HG03469 (cell line): ENCODE results near the gene CAMK1G.
A peak's percentile ranks its signal among the peaks of the same experiment; 100 is the strongest.

Experiments
- ATAC-seq: cut with Tn5 transposase; IDR thresholded peaks from one replicate; pipeline ENCODE4 v1.9.1; 2021; ENCODE audit warnings: mild to moderate bottlenecking, moderate library complexity, moderate number of reproducible peaks; ENCODE audit not compliant: unreplicated experiment

CAMK1G gene

DNA sequence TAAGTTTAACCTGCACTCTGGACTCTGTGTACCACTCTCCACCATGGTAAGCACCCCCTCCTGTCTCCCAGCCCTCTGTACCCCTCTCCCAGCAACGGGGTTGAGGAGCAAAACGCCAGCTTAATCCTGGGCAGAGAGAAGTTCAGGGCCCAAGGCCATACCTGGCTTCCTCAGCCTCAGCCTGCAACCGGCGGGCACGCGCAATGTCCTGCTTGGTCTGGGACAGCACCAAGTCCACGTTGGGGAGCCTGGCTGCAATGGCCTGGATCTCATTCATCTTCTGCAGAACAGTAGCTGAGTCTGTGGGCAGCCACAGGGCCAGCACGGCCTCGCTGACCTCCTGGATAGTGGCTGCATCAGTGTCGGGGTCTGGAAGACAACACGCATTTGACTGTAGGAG, 34.8 kb downstream of the CAMK1G start:
- no peak for ATAC-seq

DNA sequence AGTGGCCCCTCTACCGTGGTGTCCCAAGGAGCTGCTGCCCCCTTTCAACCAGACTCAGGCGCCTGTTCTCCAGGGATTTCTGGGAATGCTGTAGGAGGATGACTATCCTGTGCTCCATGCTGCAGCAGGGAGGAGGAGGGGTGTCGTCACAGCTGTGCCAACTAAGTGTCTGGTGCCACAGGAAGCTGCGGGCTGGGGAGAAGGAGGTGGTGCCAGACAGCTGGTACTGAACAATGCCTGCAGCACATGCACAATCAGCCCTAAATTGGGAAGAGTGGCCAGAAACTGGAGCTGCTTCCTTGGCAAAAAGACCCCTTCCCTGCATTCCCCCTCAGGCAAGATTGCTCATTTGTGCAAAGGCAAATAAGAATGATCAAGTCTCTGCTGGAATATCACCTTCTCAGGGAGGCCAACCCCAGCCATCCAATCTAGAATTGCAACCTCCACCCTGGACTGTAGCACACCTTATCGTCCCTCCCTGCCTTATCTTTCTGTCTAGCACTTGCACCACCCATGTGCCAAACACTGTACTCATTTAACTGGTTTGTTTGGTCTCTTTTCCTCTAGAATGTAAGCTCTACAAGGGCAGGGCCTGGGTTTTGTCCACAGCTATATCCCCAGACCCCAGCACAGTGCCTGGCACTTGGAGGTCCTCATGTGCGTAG, 35.4 kb downstream of the CAMK1G start:
- ATAC-seq: no peak

DNA sequence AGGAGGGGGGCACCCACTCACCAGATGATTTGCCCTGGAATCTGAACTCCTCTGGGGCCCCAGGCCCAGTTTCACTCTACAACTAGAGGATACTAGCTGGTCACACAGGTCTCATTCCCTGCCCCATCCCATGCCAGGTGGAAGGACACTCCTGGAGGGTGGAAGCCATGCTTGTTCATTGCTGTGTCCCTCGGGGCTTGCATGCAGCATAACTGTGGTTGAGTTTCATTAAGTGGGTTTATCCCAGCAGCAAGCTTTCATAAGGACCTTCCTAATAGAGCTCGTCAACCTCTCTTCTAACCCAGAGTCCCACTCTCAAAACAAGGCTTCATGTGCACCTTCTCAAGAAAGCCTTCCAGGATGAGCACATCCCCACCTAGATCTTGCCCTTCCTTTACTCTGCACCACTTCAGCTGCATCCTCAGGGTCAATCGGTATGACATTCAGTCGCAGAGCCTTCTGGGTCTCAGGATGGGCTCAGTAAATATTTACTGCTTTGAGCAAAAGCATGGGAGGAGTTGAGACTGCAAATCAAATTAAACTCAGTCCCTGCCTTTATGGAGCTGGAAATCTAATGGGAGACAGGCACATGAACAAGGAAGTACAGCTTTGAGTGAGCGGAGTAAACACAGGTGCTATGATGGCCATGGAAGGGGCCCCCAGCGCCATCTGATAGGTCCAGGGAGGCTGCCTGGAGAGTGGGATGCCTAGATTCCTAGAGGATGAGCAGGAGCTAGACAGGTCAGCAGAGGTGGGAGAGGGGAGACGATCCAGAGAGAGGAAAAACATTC, 36.4 kb downstream of the CAMK1G start:
- no peak for ATAC-seq

DNA sequence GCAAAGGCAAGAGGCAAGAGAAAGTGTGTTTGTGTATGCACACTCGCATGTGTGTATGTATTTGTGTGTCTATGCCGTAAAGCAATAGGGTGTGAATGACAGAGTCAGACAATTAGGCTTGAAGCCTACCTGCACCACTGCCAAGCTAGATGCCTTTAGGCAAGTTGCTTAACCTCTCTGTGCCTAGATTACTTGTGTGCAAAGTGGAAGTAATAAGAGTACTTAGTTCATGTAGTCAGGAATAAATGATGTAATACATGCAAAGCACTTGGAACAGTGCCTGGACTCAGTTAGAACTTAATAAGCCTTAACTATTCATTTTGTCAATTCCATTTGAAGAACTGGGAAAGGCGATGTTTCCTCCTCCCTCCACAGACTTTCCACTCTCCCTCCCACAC, 37.0 kb downstream of the CAMK1G start:
- ATAC-seq: no peak

DNA sequence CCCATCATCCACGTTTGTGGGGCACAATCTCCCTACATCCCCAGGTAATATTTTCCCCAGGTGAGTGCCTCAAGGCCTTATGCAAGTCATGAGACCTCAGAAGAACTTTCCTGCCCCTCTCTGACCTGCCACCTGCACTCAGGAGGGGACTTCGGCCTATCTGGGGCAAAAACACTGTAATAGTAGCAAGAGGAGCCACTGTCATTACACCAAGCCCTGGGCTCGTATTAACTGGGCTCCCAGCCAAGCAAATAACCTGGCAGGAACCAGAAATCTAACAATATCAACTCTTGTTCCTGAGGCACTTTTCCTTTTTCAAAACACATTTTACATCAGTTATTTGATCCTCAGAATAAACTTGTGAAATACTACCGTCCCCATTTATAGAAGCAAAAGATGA, 37.8 kb downstream of the CAMK1G start:
- no peak for ATAC-seq

DNA sequence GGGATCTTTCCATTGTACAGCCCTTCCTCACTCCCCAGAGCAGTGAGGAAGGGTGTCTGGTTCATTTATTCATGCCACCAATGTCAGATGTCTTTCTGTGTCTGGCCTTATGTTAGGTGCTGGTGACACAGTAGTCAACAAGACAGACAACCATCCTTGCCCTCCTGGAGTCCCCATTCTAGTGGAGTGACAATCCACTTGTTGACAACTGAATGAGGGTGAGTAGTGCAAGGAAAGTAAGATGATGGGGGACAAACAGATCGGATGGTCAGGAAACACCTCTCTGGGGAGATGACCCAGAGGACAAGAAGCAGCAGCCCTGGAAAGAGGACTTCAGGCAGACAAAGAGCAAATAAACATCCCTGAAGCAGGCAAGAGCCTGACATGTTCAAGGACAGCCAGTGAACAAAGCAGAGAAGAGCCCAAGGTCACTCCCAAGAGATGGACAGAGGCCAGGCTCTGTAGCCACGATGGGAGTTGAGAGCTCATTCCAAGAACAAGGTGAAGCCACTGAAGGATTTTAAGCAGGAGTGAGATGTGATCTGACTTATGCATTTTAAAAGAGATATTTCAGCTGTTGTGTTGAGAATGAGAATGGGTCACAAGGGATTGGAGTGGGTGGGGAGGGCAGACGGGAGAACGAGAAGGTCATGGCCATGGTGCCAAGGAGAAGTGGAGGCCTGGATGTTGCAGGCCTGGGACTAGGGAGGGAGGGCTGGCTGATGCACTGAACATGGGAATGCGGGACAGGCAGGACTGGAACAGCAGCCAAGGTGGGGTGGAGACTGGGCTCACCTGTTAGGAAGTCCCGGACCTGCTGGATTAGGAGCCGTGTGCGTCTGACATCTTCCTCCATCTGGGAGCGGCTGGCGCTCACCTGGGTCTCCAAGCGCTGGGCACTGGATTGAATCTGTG, 38.5 kb downstream of the CAMK1G start:
- no peak for ATAC-seq

DNA sequence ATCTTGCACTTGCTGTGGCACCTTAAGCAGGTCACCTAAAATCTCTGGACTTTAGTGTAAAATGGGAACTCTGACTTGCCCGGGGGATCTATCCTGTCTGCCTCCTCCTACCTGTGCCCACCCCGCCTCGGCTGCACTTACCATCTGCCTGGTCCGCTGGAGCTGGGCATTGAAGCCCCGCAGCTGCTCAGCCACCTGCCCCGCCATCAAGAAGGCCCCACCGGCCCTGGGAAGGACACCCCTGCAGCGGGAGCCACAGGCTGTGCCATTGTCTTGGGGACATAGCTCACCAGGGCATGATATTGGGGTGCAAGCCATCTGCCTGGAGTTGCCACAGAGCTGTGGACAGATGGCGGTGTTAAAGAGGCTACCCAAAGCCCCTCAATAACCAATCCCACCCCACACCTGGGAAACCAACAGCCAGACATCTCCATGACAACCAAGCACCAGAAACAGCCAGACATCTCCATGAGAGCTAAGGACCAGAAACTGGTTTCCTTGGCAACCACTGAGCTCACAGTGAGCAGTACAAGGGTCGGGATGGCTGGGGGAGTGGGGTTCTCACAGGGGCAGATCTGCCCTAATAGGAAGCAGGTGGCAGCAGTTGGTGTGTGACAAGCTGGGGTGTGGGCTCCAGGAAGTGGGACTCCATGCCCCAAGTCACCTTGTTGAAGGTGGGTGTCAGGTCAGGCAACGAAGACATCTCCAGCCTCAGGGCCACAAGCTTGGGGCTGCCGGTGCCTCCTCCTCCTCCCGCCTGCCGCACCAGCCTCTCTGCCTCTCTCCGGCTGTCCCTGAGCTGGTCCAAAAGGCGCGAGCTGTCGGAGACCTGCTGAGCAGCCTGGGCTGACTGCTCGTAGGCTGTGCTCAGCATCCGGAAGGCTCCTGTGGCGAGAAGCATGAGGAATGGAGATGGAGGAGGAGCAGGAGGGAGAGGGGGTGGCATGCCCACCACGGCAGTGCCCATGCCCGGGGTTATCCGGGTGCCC, 39.6 kb downstream of the CAMK1G start:
- ATAC-seq: no peak

DNA sequence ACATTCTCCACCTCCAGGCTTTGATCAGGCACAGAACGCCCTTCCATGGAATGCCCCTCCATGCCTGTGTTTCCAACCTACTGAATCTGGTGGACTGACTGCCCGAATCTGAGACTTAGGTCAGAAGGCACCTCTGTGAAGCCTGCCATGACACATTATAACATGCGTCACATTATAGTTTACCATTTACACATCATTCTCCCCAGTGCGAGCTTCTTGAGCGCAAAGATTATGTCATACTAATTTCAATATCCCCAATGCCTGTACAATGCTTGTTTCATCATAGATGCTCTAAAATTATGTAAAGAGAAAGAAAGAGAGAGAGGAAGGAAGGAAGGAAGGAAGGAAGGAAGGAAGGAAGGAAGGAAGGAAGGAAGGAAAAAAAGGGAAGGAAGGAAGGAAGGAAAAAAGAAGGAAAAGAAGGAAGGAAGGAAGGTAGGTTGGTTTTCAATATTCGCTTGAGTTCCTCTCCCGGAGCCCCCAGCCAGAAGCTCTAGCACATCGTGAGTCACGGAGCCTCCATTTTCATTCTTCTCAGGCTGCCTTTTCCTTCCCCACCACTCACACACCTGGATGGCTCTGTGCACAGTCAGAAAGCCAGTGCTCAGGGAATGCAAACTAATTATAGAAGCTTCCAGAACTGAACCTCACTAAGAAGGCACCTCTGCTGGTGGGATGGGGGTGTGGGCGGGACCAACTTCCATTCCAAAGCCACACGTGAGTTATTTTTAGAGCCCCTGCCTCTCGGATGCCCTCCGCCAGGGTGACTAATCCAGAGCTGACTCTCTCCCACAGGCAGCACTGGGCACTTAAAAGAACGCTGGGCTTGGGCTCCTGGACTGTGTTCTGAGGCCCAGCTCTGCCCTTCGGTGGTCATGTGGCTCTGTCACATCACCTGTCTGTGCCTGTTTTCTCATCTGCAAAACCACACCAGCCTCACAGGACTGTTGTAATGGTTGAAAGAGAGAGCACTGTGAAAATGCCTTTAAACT, 41.3 kb downstream of the CAMK1G start:
- ATAC-seq: no peak

DNA sequence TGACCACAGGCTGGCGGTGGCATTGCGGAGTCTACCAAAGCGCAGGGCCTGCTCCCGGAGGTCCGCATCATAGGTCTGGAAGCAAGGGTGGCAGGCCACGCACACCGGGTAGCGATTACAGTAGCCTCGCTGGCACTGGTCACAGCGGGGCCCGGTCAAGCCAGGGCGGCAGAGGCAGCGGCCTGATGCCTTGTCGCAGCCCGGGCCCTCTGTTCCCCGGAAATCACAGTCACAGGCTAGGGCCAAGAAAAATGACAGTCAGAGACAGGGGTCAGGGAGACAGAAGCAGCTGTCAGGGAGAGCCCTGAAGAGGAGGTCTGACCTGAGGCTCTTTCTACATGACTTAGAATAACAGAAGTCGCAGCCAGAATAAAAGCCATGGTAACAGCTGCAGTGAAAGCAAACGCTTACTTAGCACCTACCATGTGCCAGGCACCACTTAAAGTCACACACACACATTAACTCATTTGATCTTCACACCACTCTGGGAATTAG, 42.3 kb downstream of the CAMK1G start:
- ATAC-seq: no peak

DNA sequence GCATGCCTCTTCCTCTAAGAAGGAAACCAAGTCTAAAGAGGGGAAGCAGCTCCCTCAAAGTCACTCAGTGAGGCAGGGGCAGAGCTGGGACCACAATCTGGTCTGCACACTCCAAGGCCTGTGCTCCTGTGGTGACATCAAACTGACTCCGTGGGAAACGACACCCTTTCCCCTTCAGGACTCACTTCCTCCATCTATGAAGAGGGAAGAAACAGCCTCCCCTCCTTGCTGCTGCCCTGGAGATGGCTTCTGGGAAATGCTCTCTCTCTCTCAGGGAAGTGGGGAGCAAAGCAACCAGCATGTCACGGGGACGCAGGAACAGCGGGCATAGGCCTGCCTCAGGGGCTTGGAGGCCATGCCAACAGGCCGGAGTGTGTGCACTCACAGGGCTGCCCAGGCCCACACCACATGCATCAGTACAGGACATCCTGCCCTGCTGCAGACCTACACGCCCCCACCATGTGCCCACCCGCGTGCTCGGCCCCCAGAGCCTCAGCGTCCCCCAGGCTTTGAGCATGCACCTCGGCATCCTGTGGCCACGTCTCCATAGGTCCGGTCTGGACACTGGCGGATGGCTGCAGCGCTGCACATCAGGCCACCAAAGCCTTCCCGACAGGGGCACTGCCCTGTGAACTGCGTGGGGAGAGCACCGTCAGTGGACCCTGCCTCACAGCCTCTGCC, 43.0 kb downstream of the CAMK1G start:
- no peak for ATAC-seq

DNA sequence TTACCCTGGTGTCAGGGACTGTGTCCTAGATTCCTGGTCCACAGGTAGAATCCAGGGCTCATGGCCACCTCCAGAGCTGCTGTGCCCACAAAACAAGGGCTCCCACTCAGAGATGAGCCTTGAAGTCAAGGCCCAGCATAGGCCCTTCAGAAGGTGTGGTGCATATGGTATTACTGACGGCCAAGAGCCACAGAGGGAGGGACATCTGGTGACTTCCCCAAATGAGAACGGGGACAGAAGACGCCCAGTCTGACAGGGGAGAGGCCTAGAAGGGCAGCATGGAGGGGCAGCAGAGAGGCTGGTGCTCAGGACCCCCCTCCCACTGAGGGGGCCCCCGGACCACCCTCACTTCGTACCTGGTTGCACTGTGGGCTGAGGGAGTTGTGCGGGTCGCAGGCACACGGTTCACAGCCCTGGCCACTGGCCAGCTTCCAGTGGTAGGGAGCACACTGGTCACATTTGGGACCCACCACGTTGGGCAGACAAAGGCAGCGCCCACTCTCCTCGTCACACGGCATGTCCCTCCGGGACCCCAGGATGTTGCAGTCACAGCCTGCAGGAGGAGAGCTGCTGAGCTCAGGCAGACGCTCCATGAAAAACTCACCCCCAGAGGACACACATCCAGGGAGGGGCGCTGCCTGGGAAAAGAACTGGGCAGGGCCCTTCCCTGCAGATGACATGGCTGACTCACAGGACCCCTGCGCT, 43.7 kb downstream of the CAMK1G start:
- ATAC-seq: no peak

DNA sequence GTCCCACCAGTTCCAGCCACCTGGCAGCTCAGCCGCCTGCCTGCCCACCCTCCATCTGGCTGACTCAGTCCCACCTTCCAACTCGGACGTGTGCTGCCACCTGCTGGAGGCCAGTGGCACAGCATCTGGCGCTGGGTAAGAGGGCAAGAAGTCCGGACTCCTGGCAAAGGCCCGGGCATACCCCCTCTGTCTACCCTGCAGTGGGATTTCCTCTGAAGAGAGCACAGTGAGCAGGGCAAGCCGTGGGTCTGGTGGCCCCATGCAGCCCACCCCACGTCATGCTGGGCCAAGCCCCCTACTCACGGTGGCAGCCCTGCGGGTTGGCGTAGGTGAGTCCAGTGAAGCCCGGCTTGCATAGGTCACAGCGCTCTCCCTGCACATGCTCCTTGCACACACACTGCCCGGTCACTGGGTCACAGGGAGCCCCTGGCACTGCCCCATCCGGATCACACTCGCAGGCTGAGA, 44.2 kb downstream of the CAMK1G start:
- peak; percentile 71 for ATAC-seq

DNA sequence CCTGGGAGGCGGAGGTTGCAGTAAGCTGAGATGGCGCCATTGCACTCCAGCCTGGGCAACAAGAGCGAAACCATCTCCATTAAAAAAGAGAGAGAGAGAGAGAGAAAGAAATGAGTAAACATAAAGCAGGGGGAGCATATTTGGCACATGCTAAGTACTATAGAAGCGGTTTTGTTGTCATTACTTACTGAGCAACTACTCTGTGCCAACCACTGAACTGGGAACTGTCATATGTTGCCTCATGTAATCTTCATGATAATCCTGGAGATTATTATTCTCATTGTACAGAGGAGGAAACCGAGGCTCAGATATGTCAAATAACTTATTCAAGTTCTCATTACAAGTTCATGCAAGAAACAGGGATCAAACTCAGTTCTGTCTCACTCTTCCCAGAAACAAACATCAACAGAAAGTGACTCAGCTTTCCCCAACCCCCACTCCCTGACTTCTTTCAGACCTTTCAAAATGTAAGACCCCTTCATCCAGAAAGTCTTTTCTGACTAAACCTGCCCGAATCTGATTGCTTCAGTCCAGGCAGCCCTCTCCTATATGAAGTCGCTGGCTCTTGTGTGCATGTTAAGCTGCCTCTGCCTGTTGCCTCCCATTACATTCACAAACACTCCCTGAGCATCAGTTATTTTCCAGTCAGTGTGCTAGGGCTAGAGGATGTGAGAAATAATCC, 45.2 kb downstream of the CAMK1G start:
- no peak for ATAC-seq

DNA sequence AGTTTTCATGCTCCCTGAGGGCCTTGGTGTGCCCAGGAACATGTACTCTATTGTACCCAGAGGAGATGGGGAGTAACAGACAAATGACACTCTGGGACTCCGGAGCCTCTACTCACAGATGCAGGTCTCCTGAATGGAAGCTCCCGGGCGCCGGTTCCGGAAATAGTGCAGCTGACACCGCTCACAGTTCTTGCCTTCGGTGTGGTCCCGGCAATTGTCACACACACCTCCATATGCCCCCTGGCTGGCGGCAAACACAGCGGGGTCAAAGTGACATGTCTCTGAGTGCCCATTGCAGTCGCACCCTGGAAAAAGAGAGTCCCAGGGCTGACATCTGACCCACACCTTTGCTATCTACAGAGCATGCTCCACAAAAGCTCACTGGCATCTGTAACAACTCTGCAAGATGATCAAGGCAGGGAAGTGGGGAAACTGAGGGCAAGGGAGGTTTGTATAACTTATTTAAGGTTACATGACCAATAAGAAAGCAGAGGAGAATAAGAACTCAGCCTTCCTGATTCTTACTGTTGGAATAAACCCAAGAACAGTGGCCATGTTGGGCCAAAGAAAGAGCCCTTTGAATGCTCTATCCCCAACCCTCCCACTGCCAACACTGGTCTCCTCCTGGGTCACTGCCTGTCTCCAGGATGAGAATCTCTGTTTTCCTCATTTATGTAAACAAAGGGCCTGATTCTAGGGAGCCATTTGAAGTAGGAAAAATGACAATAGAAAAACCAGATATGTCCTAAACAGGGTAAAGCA, 46.3 kb downstream of the CAMK1G start:
- no peak for ATAC-seq

DNA sequence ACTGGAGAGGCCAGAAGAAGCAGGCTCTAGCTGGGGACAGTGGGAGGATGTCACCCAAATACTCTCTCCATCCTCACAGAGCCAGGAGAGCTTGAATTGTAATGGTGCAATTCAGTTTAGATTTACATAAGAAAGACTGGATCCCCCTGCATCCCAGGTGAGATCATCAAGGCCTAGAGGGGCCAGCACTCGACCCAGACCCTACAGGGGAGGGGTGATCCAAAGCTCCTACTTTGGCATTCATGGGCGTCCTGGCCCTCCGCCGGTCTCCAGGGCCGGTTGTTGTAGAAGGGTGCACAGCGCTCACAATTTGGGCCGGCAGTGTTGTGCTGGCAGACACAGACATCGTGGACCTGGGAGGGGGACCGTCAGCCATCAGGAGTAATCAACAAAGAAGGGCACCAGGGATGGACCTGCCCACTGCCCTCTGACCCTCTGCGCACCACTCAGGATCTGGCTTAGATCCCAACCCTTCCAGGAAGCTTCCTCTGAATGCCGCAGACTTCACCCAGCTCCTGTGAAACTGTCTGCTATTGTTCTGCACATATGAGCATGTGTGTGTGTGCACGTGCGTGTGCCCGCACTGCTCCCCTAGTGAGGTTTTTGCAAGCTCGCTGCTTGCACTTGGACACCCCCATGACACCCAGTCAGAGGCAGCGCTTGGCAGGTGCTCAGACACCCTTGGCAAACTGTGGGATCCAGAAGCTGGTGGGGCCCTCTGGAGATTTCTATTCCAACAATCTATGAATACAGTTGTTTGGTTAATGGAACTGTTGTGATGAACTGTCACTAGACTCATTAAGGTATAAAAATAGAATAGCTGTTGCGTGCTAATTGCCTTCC, 47.1 kb downstream of the CAMK1G start:
- no peak for ATAC-seq
